Neural progenitor cell (in vitro differentiated cells): ENCODE data around the gene EPHB2.

Experiments
- EZH2 ChIP-seq: fragments of 200-600 bp; sonication (generic); IDR thresholded peaks from 2 replicates; pipeline ENCODE4 v1.6.1; 2017; ENCODE audit warnings: antibody characterized with exemption, mild to moderate bottlenecking, moderate library complexity
- TF ChIP-seq, protein P1 (sequence below): fragments of 200-600 bp; sonication (generic); IDR thresholded peaks from 2 replicates; pipeline ENCODE4 v1.5.1; 2017; ENCODE audit warnings: antibody characterized with exemption, mild to moderate bottlenecking

DNA sequence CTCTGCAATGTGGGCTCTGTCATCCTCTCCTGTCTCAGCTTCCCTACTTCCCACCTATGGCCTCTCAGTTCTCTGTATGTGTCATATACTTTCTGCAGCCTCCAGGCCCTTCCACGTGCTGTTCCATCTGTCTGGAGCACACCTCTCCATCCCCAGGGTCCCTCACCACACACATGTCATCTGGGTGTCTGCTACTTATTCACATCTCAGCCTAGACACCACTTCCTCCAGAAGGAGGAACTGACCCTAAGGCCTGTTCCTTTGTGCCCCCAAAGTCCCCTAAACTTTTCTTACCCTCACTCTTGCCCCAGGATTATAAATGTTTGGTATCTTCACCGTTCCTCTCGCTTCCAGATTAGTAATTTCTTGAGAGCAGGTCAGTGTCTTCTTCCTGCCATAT is 251.9 kb downstream of the EPHB2 start:
- TF ChIP-seq EZH2 = no peak
- TF ChIP-seq, protein P1, sequence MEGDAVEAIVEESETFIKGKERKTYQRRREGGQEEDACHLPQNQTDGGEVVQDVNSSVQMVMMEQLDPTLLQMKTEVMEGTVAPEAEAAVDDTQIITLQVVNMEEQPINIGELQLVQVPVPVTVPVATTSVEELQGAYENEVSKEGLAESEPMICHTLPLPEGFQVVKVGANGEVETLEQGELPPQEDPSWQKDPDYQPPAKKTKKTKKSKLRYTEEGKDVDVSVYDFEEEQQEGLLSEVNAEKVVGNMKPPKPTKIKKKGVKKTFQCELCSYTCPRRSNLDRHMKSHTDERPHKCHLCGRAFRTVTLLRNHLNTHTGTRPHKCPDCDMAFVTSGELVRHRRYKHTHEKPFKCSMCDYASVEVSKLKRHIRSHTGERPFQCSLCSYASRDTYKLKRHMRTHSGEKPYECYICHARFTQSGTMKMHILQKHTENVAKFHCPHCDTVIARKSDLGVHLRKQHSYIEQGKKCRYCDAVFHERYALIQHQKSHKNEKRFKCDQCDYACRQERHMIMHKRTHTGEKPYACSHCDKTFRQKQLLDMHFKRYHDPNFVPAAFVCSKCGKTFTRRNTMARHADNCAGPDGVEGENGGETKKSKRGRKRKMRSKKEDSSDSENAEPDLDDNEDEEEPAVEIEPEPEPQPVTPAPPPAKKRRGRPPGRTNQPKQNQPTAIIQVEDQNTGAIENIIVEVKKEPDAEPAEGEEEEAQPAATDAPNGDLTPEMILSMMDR = no peak
